H1 (cell line): ENCODE data around the gene MCHR1. TPM values are rescaled to one million over a fixed set of nuclear protein-coding genes. Genes with fewer than 3 reads are reported as not detected.

ENCODE experiments used
- BRCA1 ChIP-seq: IDR thresholded peaks from 2 replicates; pipeline ENCODE4 v1.6.1; 2012; ENCODE audit warnings: low read depth, low read length, improper control_type of control experiment
- CEBPB ChIP-seq: IDR thresholded peaks from 2 replicates; pipeline ENCODE4 v1.6.1; 2012; ENCODE audit warnings: low read depth, low read length
- CHD1 ChIP-seq: IDR thresholded peaks from 2 replicates; pipeline ENCODE4 v1.6.1; 2012; ENCODE audit warnings: low read depth, low read length, improper control_type of control experiment
- RAD21 ChIP-seq, 2 experiments: IDR thresholded peaks in 1 of 2; conservative IDR thresholded peaks in 1 of 2; 2 replicates each; pipeline ENCODE4 v1.6.1; 2011; ENCODE audit warnings: low read depth in 2 of 2, low read length in 2 of 2, improper control_type of control experiment in 1 of 2, inconsistent platforms in 1 of 2, mild to moderate bottlenecking in 1 of 2, moderate library complexity in 1 of 2
- SP2 ChIP-seq: IDR thresholded peaks from 2 replicates; pipeline ENCODE4 v1.6.1; 2012; ENCODE audit warnings: mild to moderate bottlenecking, low read length, inconsistent platforms
- SRF ChIP-seq: IDR thresholded peaks from 2 replicates; pipeline ENCODE4 v1.6.1; 2011; ENCODE audit warnings: mild to moderate bottlenecking, low read depth, low read length, moderate library complexity
- TAF1 ChIP-seq: IDR thresholded peaks from 2 replicates; pipeline ENCODE4 v1.6.1; 2011; ENCODE audit warnings: mild to moderate bottlenecking, low read depth, low read length
- polyA plus RNA-seq, 7 experiments: library from polyadenylated mRNA; depleted of rRNA in 3 of 7; stranded (reverse) in 5 of 7; unstranded in 2 of 7; fragments of >200 nt in 5 of 7; fragments of 200-250 nt in 2 of 7; gene quantifications; 1 replicate in 5 of 7; 2 replicates in 1 of 7; 4 replicates in 1 of 7; pipeline versions ENCODE4 v1.2.1 to v1.2.3, GENCODE V29; 2011 to 2013; ENCODE audit warnings: missing spikeins in 2 of 7, mixed read lengths in 2 of 7
- total RNA-seq: library from RNA; stranded (reverse); fragmentation: NEBNext Ultra II Directional; extraction: Animal tissue kit (Norgen Biotek cat#: 25700); gene quantifications from 2 replicates; pipeline ENCODE4 v1.2.1, GENCODE V29; 2021

The MCHR1 gene
- total and polyA plus RNA-seq, 2 of the 8 experiments (the other 6 are each of a cell fraction or from before 2014, with no cell fraction given) = 0.91 to 7.6 TPM

GRCh38 chr22:40712311-40712710 lies 33.0 kb downstream of the MCHR1 start (continued):
- TF ChIP-seq RAD21 (IDR thresholded peaks at IDR 0.05 in 1 of 2, conservative IDR thresholded peaks at IDR 0.05 in 1 of 2; ENCODE audit: low read depth in 2 of 2, low read length in 2 of 2) (no peak), CHD1 (no peak), BRCA1 (no peak), CEBPB (no peak), SRF (no peak), SP2 (no peak), TAF1 (no peak)
